ENCODE data around the gene PDGFC. TPM values are rescaled to one million over a fixed set of nuclear protein-coding genes. Genes with fewer than 3 reads are reported as not detected.
A peak's percentile ranks its signal among the peaks of the same experiment; 100 is the strongest.

The PDGFC gene
- polyA plus RNA-seq, 1 donor (not counting 4 experiments of a cell fraction or from before 2014, with no cell fraction given) = 29.7 TPM

DNA sequence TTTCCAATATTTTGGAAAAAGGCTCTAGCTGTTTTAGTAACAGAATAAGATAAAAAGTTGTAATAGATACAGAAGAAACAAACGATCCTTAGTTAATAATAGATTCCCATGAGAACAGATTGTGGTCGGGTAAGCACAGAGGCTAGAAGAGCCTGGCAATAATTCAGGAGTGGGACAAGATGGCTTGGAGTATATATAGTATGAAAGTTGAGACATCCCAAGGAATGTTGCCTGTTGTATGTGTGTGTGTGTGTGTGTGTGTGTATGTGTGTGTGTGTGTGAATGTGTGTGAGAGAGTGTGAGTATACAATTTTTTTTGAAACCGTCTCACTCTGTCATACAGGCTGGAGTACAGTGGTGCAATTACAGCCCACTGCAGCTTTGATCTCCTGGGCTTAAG is 150.7 kb downstream of the PDGFC start:
- TF ChIP-seq, protein P1, sequence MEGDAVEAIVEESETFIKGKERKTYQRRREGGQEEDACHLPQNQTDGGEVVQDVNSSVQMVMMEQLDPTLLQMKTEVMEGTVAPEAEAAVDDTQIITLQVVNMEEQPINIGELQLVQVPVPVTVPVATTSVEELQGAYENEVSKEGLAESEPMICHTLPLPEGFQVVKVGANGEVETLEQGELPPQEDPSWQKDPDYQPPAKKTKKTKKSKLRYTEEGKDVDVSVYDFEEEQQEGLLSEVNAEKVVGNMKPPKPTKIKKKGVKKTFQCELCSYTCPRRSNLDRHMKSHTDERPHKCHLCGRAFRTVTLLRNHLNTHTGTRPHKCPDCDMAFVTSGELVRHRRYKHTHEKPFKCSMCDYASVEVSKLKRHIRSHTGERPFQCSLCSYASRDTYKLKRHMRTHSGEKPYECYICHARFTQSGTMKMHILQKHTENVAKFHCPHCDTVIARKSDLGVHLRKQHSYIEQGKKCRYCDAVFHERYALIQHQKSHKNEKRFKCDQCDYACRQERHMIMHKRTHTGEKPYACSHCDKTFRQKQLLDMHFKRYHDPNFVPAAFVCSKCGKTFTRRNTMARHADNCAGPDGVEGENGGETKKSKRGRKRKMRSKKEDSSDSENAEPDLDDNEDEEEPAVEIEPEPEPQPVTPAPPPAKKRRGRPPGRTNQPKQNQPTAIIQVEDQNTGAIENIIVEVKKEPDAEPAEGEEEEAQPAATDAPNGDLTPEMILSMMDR (optimal IDR thresholded peaks at IDR 0.05 in 1 of 3, IDR thresholded peaks at IDR 0.05 in 1 of 3, conservative IDR thresholded peaks at IDR 0.05 in 1 of 3; ENCODE audit: extremely low read depth in 1 of 3, insufficient read depth in 2 of 3, low read length in 3 of 3) = no peak
- no peak for TF ChIP-seq EZH2 (IDR thresholded peaks at IDR 0.05; ENCODE audit: low read length)
- Histone ChIP-seq H3K36me3 (ENCODE audit: control insufficient read depth in 2 of 2, extremely low read depth in 1 of 2, insufficient read depth in 2 of 2, low read length in 2 of 2) (no peaks in the 10 kb centered on the region), H3K79me2 (ENCODE audit: control insufficient read depth, insufficient read depth, low read length) (peaks cover 8% of the 10 kb centered on the region), H3K4me2 (ENCODE audit: control insufficient read depth, extremely low read depth, insufficient read depth, low read depth, low read length) (no peak overlapping the region), H3K9ac (ENCODE audit: control insufficient read depth, extremely low read depth, insufficient read depth, low read length) (no peak overlapping the region), H3K4me1 (ENCODE audit: control insufficient read depth, extremely low read depth, insufficient read depth, low read length) (peaks cover 25% of the 10 kb centered on the region), H3K9me1 (ENCODE audit: control insufficient read depth, extremely low read depth, insufficient read depth, low read length) (no peaks in the 10 kb centered on the region), H3K4me3 (ENCODE audit: control insufficient read depth in 2 of 3, extremely low read depth in 1 of 3, insufficient read depth in 2 of 3, low read depth in 1 of 3, low read length in 3 of 3) (no peak overlapping the region), H3K27me3 (ENCODE audit: control insufficient read depth, extremely low read depth, insufficient read depth, low read length) (no peaks in the 10 kb centered on the region), H4K20me1 (ENCODE audit: control insufficient read depth, extremely low read depth, insufficient read depth, low read length) (no peaks in the 10 kb centered on the region), H3K9me3 (ENCODE audit: control insufficient read depth, low read depth, low read length) (no peaks in the 10 kb centered on the region), H3K27ac (ENCODE audit: control insufficient read depth, insufficient read depth, low read length) (no peak overlapping the region), H2AFZ (ENCODE audit: control insufficient read depth, low read length) (no peak overlapping the region)
- DNase-seq (ENCODE audit: low read depth, low spot score) (no peak), FAIRE-seq (no peak)
- dilution Hi-C loops (cut with MboI; ENCODE audit: extremely low pct_ligation_motif_present, low sequenced_read_pairs) = no loop called here

DNA sequence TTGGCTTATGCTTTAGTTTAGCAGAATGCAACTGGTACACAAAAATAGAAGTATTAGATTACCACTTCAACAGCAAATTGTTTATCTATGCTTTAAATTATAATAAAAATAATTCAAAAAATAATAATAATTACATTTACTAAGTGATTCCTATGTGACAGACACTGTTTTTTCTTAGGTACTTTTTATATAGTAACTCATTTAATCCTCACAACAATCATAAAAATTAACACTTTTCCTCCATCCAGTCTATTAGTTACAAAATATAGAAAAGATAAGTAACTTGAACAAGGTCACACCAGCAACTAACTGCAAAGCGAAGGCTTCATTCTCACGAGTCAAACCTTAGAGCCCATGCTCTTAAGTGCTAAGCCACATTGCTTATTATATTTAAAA is 155.2 kb downstream of the PDGFC start:
- Histone ChIP-seq H3K79me2 (ENCODE audit: control insufficient read depth, insufficient read depth, low read length) (peaks cover 7% of the 10 kb centered on the region), H4K20me1 (ENCODE audit: control insufficient read depth, extremely low read depth, insufficient read depth, low read length) (no peaks in the 10 kb centered on the region), H3K4me2 (ENCODE audit: control insufficient read depth, extremely low read depth, insufficient read depth, low read depth, low read length) (no peak overlapping the region), H3K4me3 (ENCODE audit: control insufficient read depth in 2 of 3, extremely low read depth in 1 of 3, insufficient read depth in 2 of 3, low read depth in 1 of 3, low read length in 3 of 3) (no peak overlapping the region), H3K4me1 (ENCODE audit: control insufficient read depth, extremely low read depth, insufficient read depth, low read length) (peaks cover 20% of the 10 kb centered on the region), H3K36me3 (ENCODE audit: control insufficient read depth in 2 of 2, extremely low read depth in 1 of 2, insufficient read depth in 2 of 2, low read length in 2 of 2) (no peaks in the 10 kb centered on the region), H3K9me3 (ENCODE audit: control insufficient read depth, low read depth, low read length) (no peaks in the 10 kb centered on the region), H3K27me3 (ENCODE audit: control insufficient read depth, extremely low read depth, insufficient read depth, low read length) (no peaks in the 10 kb centered on the region), H2AFZ (ENCODE audit: control insufficient read depth, low read length) (no peak overlapping the region), H3K9me1 (ENCODE audit: control insufficient read depth, extremely low read depth, insufficient read depth, low read length) (no peaks in the 10 kb centered on the region), H3K9ac (ENCODE audit: control insufficient read depth, extremely low read depth, insufficient read depth, low read length) (peak overlapping the region; percentile 62), H3K27ac (ENCODE audit: control insufficient read depth, insufficient read depth, low read length) (peak overlapping the region; percentile 80)
- FAIRE-seq = no peak
- TF ChIP-seq, protein P1 (optimal IDR thresholded peaks at IDR 0.05 in 1 of 3, IDR thresholded peaks at IDR 0.05 in 1 of 3, conservative IDR thresholded peaks at IDR 0.05 in 1 of 3; ENCODE audit: extremely low read depth in 1 of 3, insufficient read depth in 2 of 3, low read length in 3 of 3) = no peak
- no peak for TF ChIP-seq EZH2 (IDR thresholded peaks at IDR 0.05; ENCODE audit: low read length)
- dilution Hi-C loops (cut with MboI; ENCODE audit: extremely low pct_ligation_motif_present, low sequenced_read_pairs) = no loop called here
- no peak for DNase-seq (ENCODE audit: low read depth, low spot score)

Data from keratinocyte (primary cell).